GM18870 (cell line): ENCODE measurements around the gene PLIN1.
"Not testable (repeated sequence)": the region's sequence is repeated elsewhere in the genome, so short reads cannot be mapped to it uniquely, and the experiment has no call there.

Experiments used
- ATAC-seq: cut with Tn5 transposase; IDR thresholded peaks from one replicate; pipeline ENCODE4 v1.9.1; 2021; ENCODE audit warnings: moderate library complexity; ENCODE audit not compliant: unreplicated experiment

The PLIN1 gene, protein sequence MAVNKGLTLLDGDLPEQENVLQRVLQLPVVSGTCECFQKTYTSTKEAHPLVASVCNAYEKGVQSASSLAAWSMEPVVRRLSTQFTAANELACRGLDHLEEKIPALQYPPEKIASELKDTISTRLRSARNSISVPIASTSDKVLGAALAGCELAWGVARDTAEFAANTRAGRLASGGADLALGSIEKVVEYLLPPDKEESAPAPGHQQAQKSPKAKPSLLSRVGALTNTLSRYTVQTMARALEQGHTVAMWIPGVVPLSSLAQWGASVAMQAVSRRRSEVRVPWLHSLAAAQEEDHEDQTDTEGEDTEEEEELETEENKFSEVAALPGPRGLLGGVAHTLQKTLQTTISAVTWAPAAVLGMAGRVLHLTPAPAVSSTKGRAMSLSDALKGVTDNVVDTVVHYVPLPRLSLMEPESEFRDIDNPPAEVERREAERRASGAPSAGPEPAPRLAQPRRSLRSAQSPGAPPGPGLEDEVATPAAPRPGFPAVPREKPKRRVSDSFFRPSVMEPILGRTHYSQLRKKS

DNA sequence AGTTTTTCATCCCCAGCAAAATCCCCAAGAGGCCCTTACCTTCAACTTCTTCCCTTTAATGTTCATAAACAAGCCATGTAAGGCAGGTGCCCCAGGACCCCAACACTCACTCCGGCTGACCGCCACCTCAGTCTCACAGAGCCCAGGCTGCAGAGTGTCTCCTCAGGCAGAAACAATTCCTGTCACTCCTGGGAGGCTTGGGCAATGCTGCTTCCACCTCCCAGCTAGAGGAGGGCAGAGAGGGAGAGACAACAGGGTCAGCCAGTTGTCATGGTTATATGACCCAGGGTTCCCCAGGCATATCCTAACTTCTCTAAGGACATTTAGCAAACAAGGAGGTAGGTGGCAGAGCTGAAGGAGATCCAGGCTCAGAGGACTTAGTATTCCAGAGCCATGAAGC lies at the start of gene PLIN1:
PLIN1 (minus strand) TSS at position 156 of the 400 bp plus-strand sequence. CDS start 1,878 bp downstream, outside the sequence.
- no peak for ATAC-seq

DNA sequence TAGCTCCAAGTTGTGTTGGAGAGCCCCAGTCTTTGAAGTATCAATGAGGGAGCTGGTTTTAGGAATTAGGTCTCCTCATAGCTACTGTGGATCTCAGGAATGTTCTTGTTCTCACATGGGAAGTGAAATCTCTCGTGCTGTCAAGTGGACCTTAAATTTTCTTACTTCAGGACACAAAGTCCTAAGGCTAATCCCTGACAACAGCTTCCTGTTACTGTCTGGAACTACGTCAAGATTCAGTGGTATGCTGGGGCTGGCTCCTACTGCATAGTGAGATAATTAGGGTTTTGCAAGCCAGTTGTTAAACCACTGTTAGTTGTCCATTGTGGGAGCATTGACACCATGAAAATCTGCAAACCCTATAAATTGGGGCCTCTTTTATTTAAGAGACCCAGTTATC lies 49.1 kb upstream of the PLIN1 start:
- ATAC-seq = no peak

DNA sequence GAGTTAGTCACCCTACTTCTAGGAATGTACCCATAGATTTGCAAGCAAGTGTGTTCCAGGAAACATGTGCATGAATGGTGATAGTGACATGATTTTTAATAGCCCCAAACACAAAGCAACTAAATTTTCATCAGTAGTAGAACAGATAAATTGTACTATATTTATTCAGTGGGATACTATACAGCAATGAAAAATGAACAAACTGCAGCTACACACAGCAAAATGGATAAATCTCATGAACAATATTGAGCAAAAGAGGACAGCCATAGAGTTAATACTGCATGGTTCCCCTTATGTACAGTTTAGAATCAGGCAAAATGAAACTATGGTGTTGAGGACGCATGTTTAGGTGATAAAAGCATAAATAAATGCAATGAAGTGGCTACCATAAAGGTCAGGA lies 45.9 kb upstream of the PLIN1 start:
- no peak for ATAC-seq

DNA sequence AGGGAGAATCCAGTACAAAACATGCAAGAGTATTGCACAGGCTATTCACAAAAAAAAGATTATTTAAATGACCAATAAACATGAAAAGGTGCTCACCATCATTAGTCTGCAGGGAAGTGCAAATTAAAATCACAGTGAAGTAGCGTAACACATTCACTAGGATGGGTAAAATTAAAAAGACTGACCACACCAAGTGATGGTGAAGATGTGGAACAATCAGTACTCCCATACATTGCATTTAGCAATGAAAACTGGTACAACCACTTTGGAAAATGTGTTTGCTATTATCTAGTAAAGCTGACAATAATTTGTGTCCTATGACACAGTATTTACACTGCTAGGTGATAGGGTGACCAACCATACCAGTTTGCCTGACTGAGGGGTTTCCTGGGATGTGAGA lies 45.5 kb upstream of the PLIN1 start:
- ATAC-seq = no peak

DNA sequence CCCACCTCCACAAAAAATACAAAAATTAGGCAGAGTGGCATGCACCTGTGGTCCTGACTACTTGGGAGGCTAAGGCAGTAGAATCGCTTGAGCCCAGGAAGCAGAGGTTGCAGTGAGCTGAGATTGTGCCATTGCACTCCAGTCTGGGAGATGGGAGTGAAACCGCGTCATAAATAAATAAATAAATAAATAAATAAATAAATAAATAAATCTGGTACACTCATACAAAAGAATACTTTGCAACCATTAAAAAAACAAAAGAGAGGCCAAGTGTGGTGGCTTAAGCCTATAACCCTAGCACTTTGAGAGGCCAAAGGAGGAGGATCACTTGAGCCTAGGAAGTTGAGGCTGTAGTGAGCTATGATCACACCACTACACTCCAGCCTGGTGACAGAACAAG lies 43.9 kb upstream of the PLIN1 start:
- no peak for ATAC-seq

DNA sequence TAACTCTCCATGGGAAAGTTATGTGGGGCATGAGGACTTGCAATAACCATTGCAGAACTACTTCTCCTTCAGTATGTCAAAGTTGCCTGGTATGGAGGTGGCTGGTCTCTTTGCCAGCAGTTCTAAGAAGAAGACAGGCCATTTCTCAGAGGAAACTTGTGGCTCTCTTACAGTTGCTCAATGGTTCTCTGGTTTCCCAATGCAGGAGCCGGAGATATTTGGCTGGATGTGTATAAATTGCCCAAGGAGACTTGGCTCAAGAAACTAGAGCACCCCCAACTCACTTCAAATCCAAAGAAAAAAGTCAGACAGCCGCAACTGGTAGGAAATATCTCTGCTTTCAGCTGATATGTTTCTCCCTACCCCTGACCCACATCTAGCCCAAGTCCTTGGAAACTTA lies 35.6 kb upstream of the PLIN1 start:
- ATAC-seq = no peak

DNA sequence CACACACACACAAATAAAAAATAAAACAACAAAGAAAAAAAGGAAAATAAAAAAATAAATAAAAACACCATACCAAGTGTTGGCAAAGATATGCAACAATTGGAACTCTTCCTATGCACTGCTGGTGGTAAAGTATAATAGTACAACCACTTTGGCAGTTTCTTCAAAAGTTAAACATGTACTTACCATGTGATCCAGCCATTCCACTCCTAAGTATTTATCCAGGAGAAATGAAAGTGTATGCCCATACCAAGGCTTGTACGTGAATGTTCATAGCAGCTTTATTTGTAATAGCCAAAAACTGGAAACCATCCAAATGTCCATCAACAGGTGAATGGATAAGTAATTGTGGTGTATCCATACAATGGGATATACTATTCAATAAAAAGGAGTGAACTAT lies 28.4 kb upstream of the PLIN1 start:
- ATAC-seq = no peak

DNA sequence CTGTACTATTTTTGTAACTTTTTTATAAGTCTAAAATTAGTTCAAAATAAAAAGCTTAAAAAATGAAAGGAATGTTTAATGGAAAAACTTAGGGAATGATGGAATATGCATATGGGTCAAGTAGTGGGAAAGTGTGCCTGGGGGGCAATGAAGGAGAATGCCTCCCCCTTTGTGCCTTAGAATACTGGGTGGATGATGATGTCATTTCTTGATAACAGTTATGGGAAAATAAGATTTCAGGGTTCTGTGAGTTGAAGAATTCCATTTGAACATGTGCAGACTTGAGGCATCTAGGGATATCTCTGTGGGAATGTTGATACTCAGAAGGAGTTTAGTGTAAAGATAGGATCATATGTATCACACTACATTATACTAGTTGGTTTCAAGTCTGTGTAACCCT lies 25.2 kb upstream of the PLIN1 start:
- no peak for ATAC-seq

DNA sequence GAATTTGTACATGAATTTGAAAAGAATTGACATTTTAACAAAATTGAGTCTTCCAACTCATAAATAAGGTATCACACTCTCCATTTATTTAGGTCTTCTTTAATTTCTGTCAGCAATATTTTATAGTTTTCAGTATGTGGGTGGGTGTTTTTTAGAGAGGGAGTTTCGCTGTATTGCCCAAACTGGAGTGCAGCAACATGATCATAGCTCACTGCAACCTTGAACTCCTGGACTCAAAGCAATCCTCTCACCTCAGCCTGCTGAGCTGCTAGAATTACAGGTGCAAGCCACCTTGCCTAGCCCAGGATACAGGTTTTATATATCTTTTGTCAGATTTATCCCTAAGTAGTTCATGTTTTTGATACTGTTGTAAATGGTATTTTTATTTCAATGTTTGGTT lies 16.0 kb upstream of the PLIN1 start:
- ATAC-seq = no peak

DNA sequence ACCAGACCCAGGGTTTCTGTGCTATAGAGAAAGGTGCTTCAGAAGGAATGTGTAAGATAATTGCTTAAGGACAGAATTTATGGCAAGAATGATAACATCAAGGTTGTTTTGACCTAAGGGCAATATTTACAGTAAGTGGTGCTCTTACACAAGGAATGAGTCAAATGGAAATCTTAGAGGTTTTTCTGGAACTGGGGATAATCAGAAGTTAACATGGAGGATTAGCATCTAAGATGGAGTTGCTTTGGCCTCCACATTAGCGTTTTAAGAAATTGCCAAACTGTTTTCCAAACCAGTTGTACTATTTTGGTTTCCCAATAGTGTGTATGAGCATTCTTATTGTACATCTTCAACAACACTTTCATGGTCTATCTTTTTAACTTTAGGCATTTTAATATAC lies 14.5 kb upstream of the PLIN1 start:
- ATAC-seq = no peak

DNA sequence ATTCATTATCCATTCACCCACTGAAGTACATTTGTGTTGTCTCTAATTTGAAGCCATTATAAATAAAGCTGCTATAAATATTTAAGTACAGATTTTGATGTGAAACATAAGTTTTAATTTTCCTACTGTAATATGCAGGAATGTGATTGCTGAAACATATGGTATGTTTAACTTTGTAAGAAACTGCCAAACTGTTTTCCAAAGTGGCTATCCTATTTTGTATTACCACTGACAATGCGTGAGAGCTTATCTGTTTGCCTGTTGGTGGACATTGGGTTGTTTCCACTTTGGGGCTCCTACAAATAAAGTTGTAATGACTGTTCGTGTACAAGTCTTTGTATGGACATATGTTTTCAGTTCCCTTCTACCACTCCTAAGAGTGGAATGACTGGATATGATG lies 13.9 kb upstream of the PLIN1 start:
- ATAC-seq = no peak

DNA sequence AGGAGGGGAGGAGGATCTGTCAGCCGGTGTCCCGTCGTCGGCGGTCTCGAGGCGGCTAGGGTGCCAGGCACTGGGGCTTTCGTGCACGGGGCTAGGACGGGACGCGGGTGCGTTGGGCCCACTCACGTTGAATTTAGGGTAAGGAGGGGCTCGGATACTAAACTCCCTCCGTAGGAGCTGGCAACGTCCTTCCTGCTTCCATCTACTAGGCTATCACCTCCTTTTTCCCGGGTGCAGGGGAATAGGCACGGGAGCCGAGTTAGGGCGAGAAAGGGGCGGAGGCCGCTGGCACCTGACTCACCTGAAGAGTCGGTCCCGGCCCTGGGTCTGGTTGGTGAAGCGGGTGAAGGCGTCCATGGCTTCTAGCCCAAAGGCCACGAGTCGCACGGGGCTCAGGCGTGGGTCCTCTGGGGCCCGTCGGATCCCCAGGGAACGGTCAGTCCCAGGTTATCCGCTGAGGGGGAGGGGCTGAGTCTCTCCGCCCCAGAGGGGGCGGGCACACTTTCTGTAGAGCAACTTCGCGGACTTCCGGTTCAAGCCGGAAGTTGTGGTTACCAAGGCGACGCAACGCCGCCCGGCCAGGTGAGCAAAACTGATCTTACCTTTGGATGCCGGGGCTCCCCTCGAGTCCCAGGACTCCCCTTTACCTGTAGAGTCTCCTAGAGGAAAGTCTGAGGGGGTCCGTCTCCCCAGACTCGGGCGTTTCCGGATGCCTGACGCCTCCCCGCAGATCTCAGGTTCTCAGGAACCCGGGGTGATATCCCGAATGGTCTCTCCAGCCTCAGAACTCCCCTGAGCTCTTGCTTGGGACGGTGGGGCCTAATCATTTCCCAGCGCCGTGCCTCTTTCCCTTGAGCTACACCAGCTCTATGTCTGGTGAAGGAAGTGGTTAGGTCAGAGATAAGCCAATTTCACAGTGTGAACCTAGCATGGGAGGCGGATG lies 11.4 kb upstream of the PLIN1 start, which contains the start of the genes PEX11A and WDR93:
PEX11A (minus strand) TSS at position 479 of the 943 bp plus-strand sequence; CDS start at position 357, 122 bp downstream.
WDR93 (plus strand) TSS at position 536 of the 943 bp plus-strand sequence. CDS start 10,936 bp downstream, outside the sequence.
- ATAC-seq = peak; percentile 83

DNA sequence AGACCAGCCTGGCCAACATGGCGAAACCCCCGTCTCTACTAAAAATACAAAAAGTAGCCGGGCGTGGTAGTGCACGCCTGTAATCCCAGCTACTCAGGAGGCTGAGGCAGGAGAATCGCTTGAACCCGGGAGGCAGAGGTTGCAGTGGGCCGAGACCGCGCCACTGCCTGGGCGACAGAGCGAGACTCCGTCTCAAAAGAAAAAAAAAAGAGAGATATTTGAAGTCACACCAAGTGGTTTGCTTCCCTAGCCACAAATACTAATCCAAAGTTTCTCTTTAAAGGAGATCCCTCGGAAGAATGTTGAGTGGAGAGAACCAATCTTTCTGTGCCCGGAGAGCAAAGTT lies 10.7 kb upstream of the PLIN1 start:
- not testable (repeated sequence) for ATAC-seq

DNA sequence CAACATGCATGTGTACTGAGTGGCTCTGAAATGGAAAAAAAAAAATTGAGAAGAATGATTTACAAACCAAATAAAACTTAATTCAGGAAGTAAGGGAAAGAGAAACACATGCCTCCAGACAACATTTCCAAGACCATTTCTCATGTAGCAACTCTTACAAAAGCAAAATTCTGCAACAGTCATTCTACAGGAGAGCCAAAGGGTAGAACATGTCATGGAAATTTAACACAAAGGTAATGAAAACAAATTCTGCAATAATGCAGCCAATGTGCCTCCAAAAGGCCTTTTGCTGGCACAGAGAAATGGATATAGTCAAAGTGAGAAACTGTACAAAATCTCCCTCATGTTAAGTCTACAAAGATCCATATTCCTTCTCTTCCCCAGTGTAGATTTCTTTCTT lies 7.4 kb upstream of the PLIN1 start:
- no peak for ATAC-seq

DNA sequence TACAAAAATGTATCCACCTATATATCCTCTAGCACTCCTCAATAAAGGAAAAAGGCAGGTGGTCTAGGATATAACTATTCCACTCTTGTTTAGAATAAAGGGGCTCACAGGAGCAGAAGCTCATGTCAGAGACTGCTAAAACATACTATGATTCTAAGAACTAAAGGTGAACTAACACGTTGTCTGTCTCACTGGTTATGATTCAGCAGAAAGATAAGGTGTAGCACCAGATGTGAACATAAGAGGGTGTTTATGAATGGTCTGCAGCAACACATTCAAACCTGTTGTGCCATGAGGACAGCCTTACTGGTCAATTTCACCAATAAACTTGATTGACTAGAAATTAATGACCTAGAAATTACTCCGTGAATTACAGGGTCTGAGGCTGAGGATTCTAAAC lies 6.8 kb upstream of the PLIN1 start:
- ATAC-seq = no peak

DNA sequence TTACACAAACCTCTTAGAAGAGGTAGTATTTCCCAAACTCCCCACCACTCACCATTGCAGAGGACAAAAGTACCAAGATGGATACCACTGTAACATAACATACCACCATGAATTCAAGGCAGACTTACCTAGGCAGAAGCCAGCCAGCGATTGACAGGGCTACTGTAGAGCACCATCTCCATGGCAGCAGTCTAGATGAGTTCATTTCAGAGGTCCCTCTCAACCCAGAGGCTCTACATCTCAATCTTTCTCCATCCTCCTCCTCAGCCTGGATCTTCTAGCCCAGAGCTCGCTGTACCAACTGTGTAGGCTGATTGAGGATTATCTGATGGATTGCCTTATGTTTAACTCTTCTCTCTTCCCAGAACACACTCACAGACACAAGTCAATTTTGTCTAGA lies 2.0 kb upstream of the PLIN1 start:
- ATAC-seq = no peak

DNA sequence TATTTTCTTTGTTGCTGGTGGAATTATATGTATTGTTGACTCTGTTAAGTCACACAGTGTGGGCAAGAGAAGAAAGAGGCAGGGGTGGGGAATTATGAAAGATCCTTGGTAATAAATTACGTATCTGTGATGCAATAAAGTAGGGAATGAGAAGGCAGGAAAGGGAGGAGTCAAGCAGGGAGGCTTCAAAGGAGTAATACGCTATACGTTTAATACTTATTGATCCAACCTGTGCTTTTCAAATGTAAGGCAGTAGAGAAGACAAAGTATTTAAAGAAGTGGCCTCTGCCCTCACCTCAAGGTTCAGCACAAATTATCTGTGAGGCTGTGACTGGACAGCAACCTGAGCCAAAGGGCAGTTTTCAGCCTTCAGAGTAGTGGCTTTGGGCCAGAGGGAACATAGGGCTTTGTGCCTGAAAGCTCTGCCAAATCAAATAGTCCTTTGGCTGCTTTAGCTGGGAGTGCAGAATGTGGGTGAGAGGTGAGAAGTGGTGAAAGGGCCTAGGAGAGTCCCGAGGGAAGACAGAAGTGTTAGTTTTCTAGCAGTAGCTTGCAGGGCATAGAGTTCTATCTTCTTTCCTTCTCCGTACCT lies 1.2 kb upstream of the PLIN1 start:
- no peak for ATAC-seq

DNA sequence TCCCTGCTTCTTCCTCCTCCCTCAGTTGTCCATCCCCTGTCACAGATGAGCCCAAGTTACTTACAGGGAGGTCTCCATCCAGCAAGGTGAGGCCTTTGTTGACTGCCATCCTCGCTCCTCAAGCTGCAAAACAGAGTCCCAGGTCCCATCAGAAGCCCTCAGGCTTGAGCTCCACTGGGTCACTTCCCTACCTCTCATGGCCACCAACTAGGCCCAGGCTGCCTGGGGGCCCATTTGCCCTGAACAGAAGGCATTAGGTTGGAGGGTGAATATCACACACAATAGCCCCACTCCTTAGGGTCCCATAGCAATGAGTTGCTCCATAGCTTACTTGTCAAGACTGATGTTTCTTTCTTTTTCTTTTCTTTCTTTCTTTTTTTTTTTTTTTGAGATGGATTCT lies 1.8 kb downstream of the PLIN1 start:
- no peak for ATAC-seq

DNA sequence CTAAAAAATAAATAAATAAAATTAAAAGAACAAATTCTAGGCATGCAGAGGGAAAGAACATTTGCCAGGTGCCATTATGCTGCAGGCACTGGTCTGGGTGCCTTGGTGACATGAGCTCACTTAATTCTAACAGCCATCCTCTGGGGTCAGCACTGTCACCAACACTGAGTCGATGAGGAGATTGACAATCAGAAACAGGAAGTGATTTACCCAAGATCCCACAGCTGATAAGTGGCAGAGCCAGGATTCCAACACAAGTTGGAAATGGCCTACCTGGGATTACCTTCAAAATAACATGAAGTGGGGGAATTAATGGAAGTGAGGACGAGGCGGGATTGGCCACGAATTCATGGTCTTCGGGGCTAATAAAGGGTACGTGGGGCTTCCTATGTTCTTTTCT lies 3.6 kb downstream of the PLIN1 start:
- no peak for ATAC-seq

DNA sequence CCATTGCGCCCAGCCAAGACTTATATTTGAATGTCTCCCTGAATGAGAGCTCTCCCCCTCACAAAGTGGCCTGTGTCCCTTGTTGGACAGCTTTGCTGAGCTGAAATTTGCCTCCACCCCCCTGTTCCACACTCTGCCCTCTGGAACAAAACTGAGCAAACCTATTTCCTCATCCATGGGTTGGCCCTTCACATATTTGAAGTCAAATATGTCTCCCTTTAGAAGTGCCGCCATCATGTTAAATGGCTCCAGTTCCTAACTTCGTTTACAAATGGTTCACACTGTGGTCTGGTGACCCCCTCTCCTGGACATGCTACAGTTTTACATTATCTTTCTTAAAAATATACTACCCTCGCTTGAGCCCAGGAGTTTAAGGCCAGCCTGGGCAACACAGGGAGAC lies 4.6 kb downstream of the PLIN1 start:
- ATAC-seq = no peak

DNA sequence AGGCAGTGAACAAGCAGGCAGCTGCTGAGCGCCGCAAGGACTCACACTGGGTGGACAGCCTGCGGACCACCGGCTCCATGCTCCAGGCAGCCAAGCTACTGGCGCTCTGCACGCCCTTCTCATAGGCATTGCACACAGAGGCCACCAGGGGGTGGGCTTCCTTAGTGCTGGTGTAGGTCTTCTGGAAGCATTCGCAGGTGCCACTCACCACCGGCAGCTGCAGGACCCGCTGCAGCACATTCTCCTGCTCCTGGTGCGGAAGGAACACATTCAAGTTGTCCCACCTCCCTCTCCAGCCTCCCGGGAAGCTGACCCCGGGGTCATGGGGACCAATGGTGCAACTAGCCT lies 6.0 kb downstream of the PLIN1 start:
- no peak for ATAC-seq
